SU-DHL-6 (cell line): ENCODE data around the gene LRRC2.

Source experiments
- H2AFZ ChIP-seq: fragments of 200-600 bp; sonication (generic); 2 replicates; pipeline ENCODE4 v1.6.1; 2014; ENCODE audit warnings: low read depth, mild to moderate bottlenecking, moderate library complexity, mixed read lengths, antibody characterized with exemption, low read length; ENCODE audit not compliant: severe bottlenecking
- H3F3A ChIP-seq: fragments of 200-600 bp; shearing (Covaris generic); 2 replicates; pipeline ENCODE4 v1.6.0; 2016; ENCODE audit warnings: antibody characterized with exemption, mild to moderate bottlenecking; ENCODE audit not compliant: insufficient read depth
- H3K27ac ChIP-seq: fragments of 200-600 bp; sonication (generic); 2 replicates; pipeline ENCODE4 v1.5.1; 2016; ENCODE audit warnings: low read depth, mild to moderate bottlenecking, low read length, moderate library complexity, mixed read lengths
- H3K27me3 ChIP-seq: fragments of 200-600 bp; sonication (generic), shearing (Covaris generic); 2 replicates; pipeline ENCODE4 v1.6.0; 2014; ENCODE audit warnings: mild to moderate bottlenecking, low read length
- H3K36me3 ChIP-seq: fragments of 200-600 bp; sonication (generic); 2 replicates; pipeline ENCODE4 v1.6.1; 2014; ENCODE audit warnings: mild to moderate bottlenecking, low read length, mixed read lengths
- H3K4me2 ChIP-seq: fragments of 300-600, 200-600 bp; shearing (Covaris generic), sonication (generic); 2 replicates; pipeline ENCODE4 v1.6.0; 2014; ENCODE audit warnings: low read length, low read depth, mild to moderate bottlenecking; ENCODE audit not compliant: poor library complexity, severe bottlenecking
- H3K4me3 ChIP-seq: fragments of 200-600 bp; sonication (generic); 2 replicates; pipeline ENCODE4 v1.5.1; 2014; ENCODE audit warnings: antibody characterized with exemption, low read length, mild to moderate bottlenecking, mixed read lengths; ENCODE audit not compliant: insufficient read depth, poor library complexity, severe bottlenecking
- H3K79me2 ChIP-seq: fragments of 200-600 bp; sonication (generic); 2 replicates; pipeline ENCODE4 v1.6.1; 2014; ENCODE audit warnings: mild to moderate bottlenecking, low read length, moderate library complexity; ENCODE audit not compliant: insufficient read depth
- H3K9ac ChIP-seq: fragments of 200-600 bp; sonication (generic); 2 replicates; pipeline ENCODE4 v1.7.0; 2014; ENCODE audit warnings: mild to moderate bottlenecking, low read length
- H3K9me2 ChIP-seq: fragments of 200-600 bp; sonication (generic); replicated peaks from 2 replicates; pipeline ENCODE4 v1.6.1; 2014; ENCODE audit warnings: low read length; ENCODE audit not compliant: insufficient read depth
- H3K9me3 ChIP-seq: fragments of 200-600 bp; sonication (generic); 2 replicates; pipeline ENCODE4 v1.6.1; 2014; ENCODE audit warnings: low read length, mixed read lengths; ENCODE audit not compliant: insufficient read depth
- H4K20me1 ChIP-seq: fragments of 200-600 bp; sonication (generic); 2 replicates; pipeline ENCODE4 v1.6.1; 2014; ENCODE audit warnings: low read depth, mild to moderate bottlenecking, antibody characterized with exemption, low read length, moderate library complexity, mixed read lengths
- CTCF ChIP-seq: fragments of 200-600 bp; sonication (generic); IDR thresholded peaks from one replicate; pipeline ENCODE4 v1.5.1; 2017; ENCODE audit warnings: antibody characterized with exemption, mild to moderate bottlenecking, low read length, moderate library complexity; ENCODE audit not compliant: insufficient read depth, poor library complexity, severe bottlenecking
- EZH2phosphoT487 ChIP-seq: fragments of 200-600 bp; sonication (generic), shearing (Covaris generic); conservative IDR thresholded peaks from 2 replicates; pipeline ENCODE4 v1.6.1; 2018; ENCODE audit warnings: mild to moderate bottlenecking, antibody characterized with exemption, low read length, moderate library complexity, mixed read lengths

LRRC2 gene

GRCh38 chr3:46574243-46574646 is 8.1 kb upstream of the LRRC2 start:
- Histone ChIP-seq H3K9me2 (no peaks in the 10 kb centered on the region), H3K4me2 (no peak overlapping the region), H2AFZ (no peak overlapping the region), H3K4me3 (no peak overlapping the region), H3K36me3 (no peaks in the 10 kb centered on the region), H3K27me3 (no peaks in the 10 kb centered on the region), H3K79me2 (no peaks in the 10 kb centered on the region), H3K27ac (no peak overlapping the region), H3K9me3 (no peaks in the 10 kb centered on the region), H3F3A (no peaks in the 10 kb centered on the region), H3K9ac (no peak overlapping the region), H4K20me1 (no peaks in the 10 kb centered on the region)
- TF ChIP-seq EZH2phosphoT487, result no peak
- TF ChIP-seq CTCF, result no peak

- H3K9ac ChIP-seq, result no peak overlapping the region
- no peak overlapping the region for H3K27ac ChIP-seq
Observed at GRCh38 chr3:46573701-46574100, 7.6 kb upstream of the LRRC2 start.

GRCh38 chr3:46571684-46572083 is 5.6 kb upstream of the LRRC2 start:
- Histone ChIP-seq H3K9me2 (no peaks in the 10 kb centered on the region), H3K79me2 (no peaks in the 10 kb centered on the region), H2AFZ (no peak overlapping the region), H3K9ac (no peak overlapping the region), H3K4me2 (no peak overlapping the region), H3K27ac (no peak overlapping the region), H3K36me3 (no peaks in the 10 kb centered on the region), H4K20me1 (no peaks in the 10 kb centered on the region), H3K9me3 (no peaks in the 10 kb centered on the region), H3K27me3 (no peaks in the 10 kb centered on the region), H3K4me3 (no peak overlapping the region), H3F3A (no peaks in the 10 kb centered on the region)
- TF ChIP-seq CTCF (no peak), EZH2phosphoT487 (no peak)

More at GRCh38 chr3:46573701-46574100, 7.6 kb upstream of the LRRC2 start:
- no peaks in the 10 kb centered on the region for H3F3A ChIP-seq
- no peak overlapping the region for H3K4me2 ChIP-seq
- no peaks in the 10 kb centered on the region for H3K9me2 ChIP-seq
- no peak overlapping the region for H3K4me3 ChIP-seq
- TF ChIP-seq EZH2phosphoT487 (no peak), CTCF (no peak)
- no peaks in the 10 kb centered on the region for H4K20me1 ChIP-seq
- no peak overlapping the region for H2AFZ ChIP-seq
- H3K36me3 ChIP-seq, result no peaks in the 10 kb centered on the region
- no peaks in the 10 kb centered on the region for H3K9me3 ChIP-seq
- H3K79me2 ChIP-seq, result no peaks in the 10 kb centered on the region
- H3K27me3 ChIP-seq, result no peaks in the 10 kb centered on the region
